Skeletal muscle satellite cell (primary cell): ENCODE results near the gene SSX2B. TPM values are rescaled to one million over a fixed set of nuclear protein-coding genes. Genes with fewer than 3 reads are reported as not detected.
"Not testable (repeated sequence)": the region's sequence is repeated elsewhere in the genome, so short reads cannot be mapped to it uniquely, and the experiment has no call there.

ENCODE experiments used
- H3K27me3 ChIP-seq: 2 replicates; pipeline ENCODE4 v1.7.0; 2013; ENCODE audit warnings: low read length; ENCODE audit not compliant: control insufficient read depth, insufficient read depth
- H3K36me3 ChIP-seq: 2 replicates; pipeline ENCODE4 v1.7.0; 2013; ENCODE audit warnings: mild to moderate bottlenecking, control low read depth, low read length; ENCODE audit not compliant: insufficient read depth
- H3K4me1 ChIP-seq: 2 replicates; pipeline ENCODE4 v1.7.0; 2013; ENCODE audit warnings: low read length; ENCODE audit not compliant: control insufficient read depth, insufficient read depth
- H3K4me2 ChIP-seq: 2 replicates; pipeline ENCODE4 v1.7.0; 2013; ENCODE audit warnings: mild to moderate bottlenecking, low read length
- H3K4me3 ChIP-seq: 2 replicates; pipeline ENCODE4 v1.7.0; 2013; ENCODE audit warnings: low read length
- H3K9ac ChIP-seq: 2 replicates; pipeline ENCODE4 v1.7.0; 2013; ENCODE audit warnings: mild to moderate bottlenecking, low read depth, low read length, moderate library complexity
- H3K9me3 ChIP-seq: replicated peaks from 2 replicates; pipeline ENCODE4 v1.7.0; 2013; ENCODE audit warnings: mild to moderate bottlenecking, control low read depth, low read length
- small RNA-seq: library from RNA; depleted of rRNA; stranded (forward); fragments of <200 nt; gene quantifications from one replicate; pipeline ENCODE3, GENCODE V24; 2012
- total RNA-seq: library from RNA; depleted of rRNA; stranded (reverse); fragments of >200 nt; gene quantifications from 2 replicates; pipeline ENCODE4 v1.2.3, GENCODE V29; 2012; rRNA removed

SSX2B gene, protein sequence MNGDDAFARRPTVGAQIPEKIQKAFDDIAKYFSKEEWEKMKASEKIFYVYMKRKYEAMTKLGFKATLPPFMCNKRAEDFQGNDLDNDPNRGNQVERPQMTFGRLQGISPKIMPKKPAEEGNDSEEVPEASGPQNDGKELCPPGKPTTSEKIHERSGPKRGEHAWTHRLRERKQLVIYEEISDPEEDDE
- total RNA-seq: not detected in 2 replicates

- not testable (repeated sequence) for H3K9ac ChIP-seq, H3K4me1 ChIP-seq, H3K4me3 ChIP-seq, H3K4me2 ChIP-seq, H3K27me3 ChIP-seq, H3K9me3 ChIP-seq, H3K36me3 ChIP-seq
Observed at GRCh38 chrX:52750952-52751351, at the start of gene SSX2B. Gene SSX2B, plus strand, starts transcription at chrX:52751252. Its CDS starts 1,429 bp downstream, at chrX:52752681.

DNA sequence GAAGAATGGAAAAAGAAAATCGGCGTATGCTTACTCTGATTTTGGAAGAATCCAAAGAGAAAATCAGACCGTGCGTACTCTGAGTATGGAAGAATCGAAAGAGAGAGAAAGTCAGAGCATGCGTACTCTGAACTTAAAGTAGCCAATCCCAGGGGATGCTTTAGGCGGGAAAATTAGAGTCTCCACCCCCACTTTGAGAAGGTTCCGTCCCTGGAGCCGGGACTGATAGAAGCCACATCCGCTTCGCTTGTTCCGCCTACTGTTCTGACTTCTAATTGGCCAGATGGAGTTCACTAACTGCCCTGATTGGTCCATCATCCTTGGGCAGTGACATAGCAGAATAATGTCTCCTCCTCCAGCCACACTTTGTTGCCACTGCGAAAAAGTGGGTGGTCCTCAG, 44.0 kb upstream of the SSX2B start, which contains the start of gene SSX2:
SSX2 (minus strand) TSS at position 101 of the 400 bp plus-strand sequence. CDS start 1,429 bp downstream, outside the sequence.
- not testable (repeated sequence) for H3K27me3 ChIP-seq, H3K36me3 ChIP-seq, H3K4me2 ChIP-seq, H3K4me1 ChIP-seq, H3K4me3 ChIP-seq, H3K9me3 ChIP-seq, H3K9ac ChIP-seq

DNA sequence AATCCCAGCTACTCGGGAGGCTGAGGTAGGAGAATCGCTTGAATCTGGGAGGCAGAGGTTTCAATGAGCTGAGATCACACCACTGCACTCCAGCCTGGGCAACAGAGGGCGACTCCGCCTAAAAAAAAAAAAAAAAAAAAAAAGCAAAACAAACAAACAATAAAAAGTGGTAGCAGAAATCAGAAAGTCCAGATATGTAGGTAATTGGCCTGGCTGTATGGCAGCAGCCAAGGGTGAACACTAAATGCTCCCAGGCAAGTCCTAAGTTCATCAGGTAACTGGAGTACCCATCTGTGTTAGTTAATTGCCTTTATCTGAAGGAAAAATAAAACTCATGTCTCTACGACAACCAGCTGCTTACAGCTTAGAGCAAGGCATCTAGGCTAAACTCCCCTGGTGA, 14.9 kb downstream of the SSX2B start:
- H3K4me2 ChIP-seq, H3K9me3 ChIP-seq, H3K27me3 ChIP-seq, H3K9ac ChIP-seq, H3K4me1 ChIP-seq, H3K36me3 ChIP-seq, H3K4me3 ChIP-seq: not testable (repeated sequence)

DNA sequence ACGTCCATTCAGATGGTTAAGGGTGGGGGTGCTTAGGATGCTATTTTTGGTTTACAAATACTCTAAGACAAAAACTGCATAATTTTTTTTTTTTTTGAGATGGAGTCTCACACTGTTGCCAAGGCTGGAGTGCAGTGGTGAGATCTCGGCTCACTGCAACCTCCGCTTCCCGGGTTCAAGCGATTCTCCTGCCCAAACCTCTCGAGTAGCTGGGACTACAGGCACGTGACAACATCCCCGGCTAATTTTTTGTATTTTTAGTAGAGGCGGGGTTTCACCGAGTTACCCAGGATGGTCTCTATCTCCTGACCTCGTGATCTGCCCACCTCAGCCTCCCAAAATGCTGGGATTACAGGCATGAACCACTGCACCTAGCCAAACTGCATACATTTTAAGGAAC, 22.5 kb downstream of the SSX2B start:
- H3K36me3 ChIP-seq, H3K27me3 ChIP-seq, H3K4me2 ChIP-seq, H3K4me1 ChIP-seq, H3K4me3 ChIP-seq, H3K9ac ChIP-seq, H3K9me3 ChIP-seq: not testable (repeated sequence)

- not testable (repeated sequence) for H3K4me2 ChIP-seq, H3K36me3 ChIP-seq, H3K27me3 ChIP-seq, H3K9me3 ChIP-seq, H3K4me3 ChIP-seq, H3K4me1 ChIP-seq, H3K9ac ChIP-seq
Observed at GRCh38 chrX:52797327-52797726, 46.3 kb downstream of the SSX2B start, which contains the start of gene SPANXN5. Gene SPANXN5, minus strand, starts transcription at chrX:52797427. Its CDS starts 79 bp downstream, at chrX:52797348.

DNA sequence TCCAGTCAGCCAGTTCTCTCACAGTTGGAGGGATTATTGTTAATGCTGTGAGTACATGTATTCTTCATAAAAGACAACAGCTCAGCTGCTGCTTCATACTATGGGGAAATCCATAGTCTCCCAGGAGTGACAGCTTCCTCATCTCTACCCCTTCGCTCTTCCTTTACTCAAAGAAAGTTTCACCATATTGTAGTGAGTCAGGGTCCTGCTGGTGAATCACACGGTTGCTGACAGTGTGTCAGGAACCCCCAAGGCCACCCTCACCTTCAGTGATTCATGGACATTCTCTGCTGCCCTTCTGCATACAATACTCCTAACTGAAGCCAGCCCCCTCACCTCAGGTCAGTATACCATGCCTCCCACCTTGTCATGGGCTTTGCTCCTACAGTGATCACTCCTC, 53.8 kb downstream of the SSX2B start:
- H3K4me3 ChIP-seq, H3K9ac ChIP-seq, H3K9me3 ChIP-seq, H3K4me2 ChIP-seq, H3K36me3 ChIP-seq, H3K4me1 ChIP-seq: not testable (repeated sequence)
- H3K27me3 ChIP-seq: peaks cover 11% of the 10 kb centered on the region

Small RNA genes within 50 kb of the gene (small RNA-seq; reads per million reads assigned to genes)
- gene AC244505.3 (not detected), gene AC244505.5 (not detected), gene AC244505.6 (not detected), gene AC244505.7 (not detected)
